ENCODE results near the gene TMEM81. TPM values are rescaled to one million over a fixed set of nuclear protein-coding genes. Genes with fewer than 3 reads are reported as not detected.

Gene TMEM81
- total RNA-seq, 1 donor from 2014 or later = not detected

DNA sequence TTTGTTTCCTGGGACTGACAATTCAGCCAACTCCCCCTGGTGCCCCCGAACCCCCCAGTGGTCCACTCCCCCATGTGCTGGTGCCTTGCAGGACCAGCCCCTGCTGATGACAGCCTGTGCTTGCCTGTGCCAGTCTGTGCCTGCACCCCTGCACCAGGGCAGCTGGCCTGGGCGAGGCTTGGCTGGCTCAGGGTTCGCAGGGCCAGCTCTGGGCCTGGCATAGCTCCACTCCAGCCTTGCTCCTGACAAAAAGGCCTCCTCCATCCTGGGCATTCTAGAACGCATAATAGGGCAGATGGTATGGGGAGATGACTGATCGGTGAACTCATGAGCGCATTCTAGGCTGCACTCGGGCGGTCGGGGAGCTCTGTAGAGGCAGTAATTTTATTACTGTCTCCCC is 35.9 kb downstream of the TMEM81 start:
- intact Hi-C loops (cut with DNase I) = no loop called here
- no peaks in the 10 kb centered on the region for H3K27me3 ChIP-seq
- H3K4me1 ChIP-seq = no peaks in the 10 kb centered on the region
- no peak for DNase-seq (ENCODE audit: low spot score in 2 of 2)
- no peaks in the 10 kb centered on the region for H3K36me3 ChIP-seq
- no peaks in the 10 kb centered on the region for H3K9me3 ChIP-seq
- no peak overlapping the region for H3K4me3 ChIP-seq
- no peak overlapping the region for H3K27ac ChIP-seq
- TF ChIP-seq, protein P1, sequence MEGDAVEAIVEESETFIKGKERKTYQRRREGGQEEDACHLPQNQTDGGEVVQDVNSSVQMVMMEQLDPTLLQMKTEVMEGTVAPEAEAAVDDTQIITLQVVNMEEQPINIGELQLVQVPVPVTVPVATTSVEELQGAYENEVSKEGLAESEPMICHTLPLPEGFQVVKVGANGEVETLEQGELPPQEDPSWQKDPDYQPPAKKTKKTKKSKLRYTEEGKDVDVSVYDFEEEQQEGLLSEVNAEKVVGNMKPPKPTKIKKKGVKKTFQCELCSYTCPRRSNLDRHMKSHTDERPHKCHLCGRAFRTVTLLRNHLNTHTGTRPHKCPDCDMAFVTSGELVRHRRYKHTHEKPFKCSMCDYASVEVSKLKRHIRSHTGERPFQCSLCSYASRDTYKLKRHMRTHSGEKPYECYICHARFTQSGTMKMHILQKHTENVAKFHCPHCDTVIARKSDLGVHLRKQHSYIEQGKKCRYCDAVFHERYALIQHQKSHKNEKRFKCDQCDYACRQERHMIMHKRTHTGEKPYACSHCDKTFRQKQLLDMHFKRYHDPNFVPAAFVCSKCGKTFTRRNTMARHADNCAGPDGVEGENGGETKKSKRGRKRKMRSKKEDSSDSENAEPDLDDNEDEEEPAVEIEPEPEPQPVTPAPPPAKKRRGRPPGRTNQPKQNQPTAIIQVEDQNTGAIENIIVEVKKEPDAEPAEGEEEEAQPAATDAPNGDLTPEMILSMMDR (IDR thresholded peaks at IDR 0.05) = no peak

DNA sequence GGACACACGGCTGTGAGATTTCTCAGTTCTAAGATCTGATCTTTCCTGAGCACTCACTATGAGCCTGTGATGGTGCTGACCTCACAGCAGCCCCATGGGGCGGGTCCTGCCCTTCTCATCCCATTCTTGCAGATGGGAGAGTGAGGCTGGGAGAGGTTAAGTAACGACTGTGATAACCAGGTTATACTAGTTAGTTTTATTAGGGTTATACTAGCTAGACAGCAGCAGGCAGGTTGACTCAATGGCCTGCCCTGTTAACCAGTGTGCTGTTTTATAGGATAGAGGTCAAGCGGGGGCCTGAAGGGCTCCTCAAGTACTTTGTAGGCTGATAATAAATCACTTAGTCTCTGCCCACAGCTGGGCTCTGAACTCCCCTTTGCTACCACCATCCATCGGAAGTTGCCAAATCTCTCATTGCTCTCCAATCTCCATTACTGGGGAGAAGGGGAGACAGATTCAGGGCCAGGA is 36.5 kb downstream of the TMEM81 start:
- Histone ChIP-seq H3K36me3 (no peaks in the 10 kb centered on the region), H3K9me3 (no peaks in the 10 kb centered on the region), H3K27ac (no peak overlapping the region), H3K4me3 (no peak overlapping the region), H3K27me3 (no peaks in the 10 kb centered on the region), H3K4me1 (no peaks in the 10 kb centered on the region)
- TF ChIP-seq, protein P1 (IDR thresholded peaks at IDR 0.05) = no peak
- no peak for DNase-seq (ENCODE audit: low spot score in 2 of 2)
- intact Hi-C loops (cut with DNase I) = no loop called here

GRCh38 chr1:205046870-205047269 is 37.4 kb downstream of the TMEM81 start:
- Histone ChIP-seq H3K9me3 (no peaks in the 10 kb centered on the region), H3K36me3 (no peaks in the 10 kb centered on the region), H3K27me3 (no peaks in the 10 kb centered on the region), H3K27ac (no peak overlapping the region), H3K4me3 (no peak overlapping the region), H3K4me1 (no peaks in the 10 kb centered on the region)
- intact Hi-C loops (cut with DNase I) = no loop called here
- TF ChIP-seq, protein P1 (IDR thresholded peaks at IDR 0.05) = no peak
- DNase-seq (ENCODE audit: low spot score in 2 of 2) = no peak

- Histone ChIP-seq H3K4me3 (no peak overlapping the region), H3K27me3 (no peaks in the 10 kb centered on the region), H3K27ac (no peak overlapping the region), H3K4me1 (no peaks in the 10 kb centered on the region), H3K9me3 (no peaks in the 10 kb centered on the region), H3K36me3 (no peaks in the 10 kb centered on the region)
- intact Hi-C loops (cut with DNase I) = no loop called here
- DNase-seq (ENCODE audit: low spot score in 2 of 2) = no peak
- TF ChIP-seq, protein P1 (IDR thresholded peaks at IDR 0.05) = no peak
Measured at GRCh38 chr1:205045146-205045545, 39.1 kb downstream of the TMEM81 start.

- intact Hi-C loops (cut with DNase I) = no loop called here
- Histone ChIP-seq H3K27me3 (no peaks in the 10 kb centered on the region), H3K27ac (no peak overlapping the region)
Measured at GRCh38 chr1:205044741-205045140, 39.5 kb downstream of the TMEM81 start.

More at GRCh38 chr1:205044741-205045140, 39.5 kb downstream of the TMEM81 start:
- Histone ChIP-seq H3K9me3 (no peaks in the 10 kb centered on the region), H3K36me3 (no peaks in the 10 kb centered on the region), H3K4me1 (no peaks in the 10 kb centered on the region), H3K4me3 (no peak overlapping the region)
- TF ChIP-seq, protein P1 (IDR thresholded peaks at IDR 0.05) = no peak
- no peak for DNase-seq (ENCODE audit: low spot score in 2 of 2)

Measured in ascending aorta (tissue), 2 donors.